Right lobe of liver (tissue), 4 donors: ENCODE results near the gene HOXA13.

ENCODE experiments used
- CTCF ChIP-seq, 4 donors: fragments of 200-600 bp in 3 of 4; fragments of 450-650 bp in 1 of 4; IDR thresholded peaks; one replicate each; pipeline versions ENCODE4 v1.5.1 to v1.8.0; 2016 to 2022; ENCODE audit warnings: antibody characterized with exemption in 4 of 4, mild to moderate bottlenecking in 2 of 4
- POLR2A ChIP-seq: fragments of 450-650 bp; IDR thresholded peaks from one replicate; pipeline ENCODE4 v1.6.1; 2017; ENCODE audit warnings: antibody characterized with exemption, mild to moderate bottlenecking
- donor health status: DM: no; HTN: no; CAD: no.
- donor health status: DM: no; HTN: no; CAD: no.
- donor health status: DM: no; HTN: yes; CAD: no.

- TF ChIP-seq CTCF (IDR thresholded peaks at IDR 0.05) (no peak), POLR2A (no peak)
These were observed 29.2 kb downstream of the HOXA13 start for GRCh38 chr7:27170426-27171324.
